NB4 (cell line): ENCODE data around the gene CD99.
"Not testable (repeated sequence)": the region's sequence is repeated elsewhere in the genome, so short reads cannot be mapped to it uniquely, and the experiment has no call there.

ENCODE experiments used
- MYC ChIP-seq: IDR thresholded peaks from 2 replicates; pipeline ENCODE4 v1.6.1; 2011; ENCODE audit warnings: low read depth, low read length
- POLR2A ChIP-seq: IDR thresholded peaks from 2 replicates; pipeline ENCODE4 v1.6.1; 2011; ENCODE audit warnings: mild to moderate bottlenecking; ENCODE audit not compliant: insufficient read length; ENCODE audit errors: extremely low read depth
- TF ChIP-seq, protein P1 (sequence below): IDR thresholded peaks from one replicate; pipeline ENCODE4 v1.5.1; 2012; ENCODE audit warnings: low read depth, low read length

DNA sequence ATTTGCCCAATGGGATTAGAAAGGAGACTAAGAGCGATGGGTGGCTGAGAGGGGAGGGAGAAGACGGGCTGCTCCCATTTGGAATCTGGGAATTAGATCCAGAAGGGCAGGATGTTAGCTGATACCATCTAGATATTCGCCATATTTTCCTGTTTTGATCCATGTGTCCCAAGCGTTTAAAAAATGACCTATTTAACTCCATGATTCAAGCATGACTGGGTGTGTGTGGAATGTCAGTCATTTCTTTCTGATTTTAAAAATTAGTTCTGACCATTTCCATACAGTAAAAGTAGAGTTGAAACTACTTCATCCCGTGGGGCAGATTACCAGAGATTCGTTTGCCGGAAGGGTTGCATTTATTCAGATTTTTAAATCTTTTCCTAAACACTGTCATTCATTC, 61.3 kb downstream of the CD99 start:
- TF ChIP-seq, protein P1, sequence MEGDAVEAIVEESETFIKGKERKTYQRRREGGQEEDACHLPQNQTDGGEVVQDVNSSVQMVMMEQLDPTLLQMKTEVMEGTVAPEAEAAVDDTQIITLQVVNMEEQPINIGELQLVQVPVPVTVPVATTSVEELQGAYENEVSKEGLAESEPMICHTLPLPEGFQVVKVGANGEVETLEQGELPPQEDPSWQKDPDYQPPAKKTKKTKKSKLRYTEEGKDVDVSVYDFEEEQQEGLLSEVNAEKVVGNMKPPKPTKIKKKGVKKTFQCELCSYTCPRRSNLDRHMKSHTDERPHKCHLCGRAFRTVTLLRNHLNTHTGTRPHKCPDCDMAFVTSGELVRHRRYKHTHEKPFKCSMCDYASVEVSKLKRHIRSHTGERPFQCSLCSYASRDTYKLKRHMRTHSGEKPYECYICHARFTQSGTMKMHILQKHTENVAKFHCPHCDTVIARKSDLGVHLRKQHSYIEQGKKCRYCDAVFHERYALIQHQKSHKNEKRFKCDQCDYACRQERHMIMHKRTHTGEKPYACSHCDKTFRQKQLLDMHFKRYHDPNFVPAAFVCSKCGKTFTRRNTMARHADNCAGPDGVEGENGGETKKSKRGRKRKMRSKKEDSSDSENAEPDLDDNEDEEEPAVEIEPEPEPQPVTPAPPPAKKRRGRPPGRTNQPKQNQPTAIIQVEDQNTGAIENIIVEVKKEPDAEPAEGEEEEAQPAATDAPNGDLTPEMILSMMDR = not testable (repeated sequence)
- not testable (repeated sequence) for TF ChIP-seq POLR2A, MYC
